C1 segment of cervical spinal cord (tissue), 14 donors: ENCODE data around the gene SPDYE2B.
"Not testable (repeated sequence)": the region's sequence is repeated elsewhere in the genome, so short reads cannot be mapped to it uniquely, and the experiment has no call there.

ENCODE experiments used
- DNase-seq, 14 donors: peaks; one replicate each; lab custom pipeline; 2025; lab: John Stamatoyannopoulos, UW

The SPDYE2B gene

GRCh38 chr7:102698962-102699750 lies 49.0 kb downstream of the SPDYE2B start:
- not testable (repeated sequence) for DNase-seq
